Measurements from ENCODE around the gene ASF1B. TPM values are rescaled to one million over a fixed set of nuclear protein-coding genes. Genes with fewer than 3 reads are reported as not detected.

Gene ASF1B
- total RNA-seq, 2 donors from 2014 or later = 48.2 to 89.3 TPM

DNA sequence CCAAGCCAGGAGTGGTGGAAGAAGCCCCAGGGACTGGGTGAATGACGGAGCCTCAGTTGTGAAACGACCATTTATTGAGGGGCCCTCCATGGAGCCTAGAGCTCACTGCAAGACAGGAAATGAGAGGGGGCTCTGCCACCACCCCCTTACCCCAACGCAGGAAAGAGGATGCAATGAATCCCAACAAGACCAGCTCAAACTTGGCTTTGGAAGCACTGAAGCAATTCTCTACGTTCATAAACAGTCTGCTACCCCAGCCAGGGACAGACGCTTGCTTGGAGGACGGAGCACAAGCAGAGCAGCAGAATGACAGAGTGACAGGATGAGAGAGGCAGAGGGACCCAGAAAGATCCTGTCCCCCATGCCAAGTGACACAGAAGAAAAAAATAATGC is 19.9 kb downstream of the ASF1B start:
- Mint-ChIP-seq H3K9me3 (no peaks in the 10 kb centered on the region), H3K36me3 (no peaks in the 10 kb centered on the region), H3K27me3 (no peaks in the 10 kb centered on the region), H3K4me1 (ENCODE audit: low read depth in 2 of 2) (peaks cover 30 to 40% of the 10 kb centered on the region in 2 donors), H3K4me3 (peak overlapping the region; percentile 91), H3K27ac (peak overlapping the region; percentile 62 to 82)
- no peak for DNase-seq (ENCODE audit: low spot score)
- no peak for ATAC-seq

GRCh38 chr19:14115756-14116155 is 20.6 kb downstream of the ASF1B start:
- DNase-seq (ENCODE audit: low spot score) = no peak
- Mint-ChIP-seq H3K9me3 (no peaks in the 10 kb centered on the region), H3K36me3 (no peaks in the 10 kb centered on the region), H3K4me1 (ENCODE audit: low read depth in 2 of 2) (peaks cover 30 to 40% of the 10 kb centered on the region in 2 donors), H3K27me3 (no peaks in the 10 kb centered on the region), H3K4me3 (peak overlapping the region; percentile 91), H3K27ac (peak overlapping the region; percentile 62 to 82)
- ATAC-seq = no peak

GRCh38 chr19:14114854-14115253 is 21.5 kb downstream of the ASF1B start:
- H3K27ac Mint-ChIP-seq = no peak overlapping the region
- H3K9me3 Mint-ChIP-seq = no peaks in the 10 kb centered on the region
- DNase-seq (ENCODE audit: low spot score) (no peak), ATAC-seq (no peak)
- no peaks in the 10 kb centered on the region for H3K27me3 Mint-ChIP-seq
- H3K4me3 Mint-ChIP-seq = peak overlapping the region; percentile 32
- H3K36me3 Mint-ChIP-seq = no peaks in the 10 kb centered on the region
- H3K4me1 Mint-ChIP-seq (ENCODE audit: low read depth in 2 of 2) = peaks cover 30 to 40% of the 10 kb centered on the region in 2 donors

DNA sequence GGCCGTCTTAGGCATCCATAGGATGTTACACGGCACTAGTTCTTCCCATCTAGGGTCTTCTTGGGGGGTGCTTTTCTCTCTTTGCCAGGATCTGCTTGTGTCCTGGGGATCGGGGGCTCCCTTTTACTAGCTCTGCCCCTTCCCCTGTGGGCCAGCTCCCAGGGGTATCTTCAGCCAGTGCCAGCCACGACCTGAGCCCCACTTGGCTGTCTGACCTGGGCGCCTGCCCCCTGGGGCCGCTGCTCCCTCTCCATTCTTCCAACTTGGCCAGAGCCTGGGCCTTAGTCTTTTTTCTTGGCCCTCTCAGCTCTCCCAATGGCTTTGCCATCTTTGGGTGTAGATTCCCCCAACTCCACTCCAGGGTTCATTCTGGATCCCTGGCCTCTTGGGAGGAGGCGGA is 21.9 kb downstream of the ASF1B start:
- H3K4me1 Mint-ChIP-seq (ENCODE audit: low read depth in 2 of 2) = peaks cover 30 to 40% of the 10 kb centered on the region in 2 donors
- H3K36me3 Mint-ChIP-seq = no peaks in the 10 kb centered on the region
- DNase-seq (ENCODE audit: low spot score) (no peak), ATAC-seq (no peak)
- no peak overlapping the region for H3K27ac Mint-ChIP-seq
- H3K4me3 Mint-ChIP-seq = no peak overlapping the region
- H3K9me3 Mint-ChIP-seq = no peaks in the 10 kb centered on the region
- H3K27me3 Mint-ChIP-seq = no peaks in the 10 kb centered on the region

DNA sequence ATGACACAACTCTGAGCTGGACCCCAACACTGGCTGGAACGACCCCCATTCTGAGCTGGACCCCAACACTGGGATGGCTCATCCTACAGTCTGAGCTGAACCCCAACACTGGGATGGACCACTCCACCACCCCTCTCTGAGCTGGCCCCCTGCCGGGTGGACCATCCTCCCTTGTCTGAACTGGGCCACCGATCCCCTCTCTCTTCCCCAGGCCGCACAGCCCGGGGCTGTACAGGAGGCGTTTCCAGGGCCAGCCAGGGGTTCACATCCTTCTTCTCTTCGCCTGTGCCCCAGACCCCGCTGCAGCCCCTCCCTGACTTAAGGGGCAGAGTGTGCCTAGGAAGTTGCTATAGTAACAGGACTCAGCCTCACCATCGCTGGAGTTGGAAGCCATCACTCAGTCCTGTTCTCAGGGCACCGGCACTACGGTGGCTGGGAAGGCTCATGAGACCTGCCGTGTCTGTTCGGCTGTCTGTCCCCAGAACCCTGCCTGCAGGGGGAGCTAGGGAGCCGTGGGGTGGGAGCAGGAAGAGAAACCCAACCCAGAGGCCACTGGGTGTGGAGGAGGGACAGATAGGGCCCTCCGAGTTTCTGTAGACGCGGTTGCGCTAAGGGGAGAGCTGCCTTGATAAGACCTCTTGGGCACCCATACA is 22.5 kb downstream of the ASF1B start:
- peaks cover 26 to 36% of the 10 kb centered on the region in 2 donors for H3K4me1 Mint-ChIP-seq (ENCODE audit: low read depth in 2 of 2)
- no peak overlapping the region for H3K27ac Mint-ChIP-seq
- H3K4me3 Mint-ChIP-seq = no peak overlapping the region

DNA sequence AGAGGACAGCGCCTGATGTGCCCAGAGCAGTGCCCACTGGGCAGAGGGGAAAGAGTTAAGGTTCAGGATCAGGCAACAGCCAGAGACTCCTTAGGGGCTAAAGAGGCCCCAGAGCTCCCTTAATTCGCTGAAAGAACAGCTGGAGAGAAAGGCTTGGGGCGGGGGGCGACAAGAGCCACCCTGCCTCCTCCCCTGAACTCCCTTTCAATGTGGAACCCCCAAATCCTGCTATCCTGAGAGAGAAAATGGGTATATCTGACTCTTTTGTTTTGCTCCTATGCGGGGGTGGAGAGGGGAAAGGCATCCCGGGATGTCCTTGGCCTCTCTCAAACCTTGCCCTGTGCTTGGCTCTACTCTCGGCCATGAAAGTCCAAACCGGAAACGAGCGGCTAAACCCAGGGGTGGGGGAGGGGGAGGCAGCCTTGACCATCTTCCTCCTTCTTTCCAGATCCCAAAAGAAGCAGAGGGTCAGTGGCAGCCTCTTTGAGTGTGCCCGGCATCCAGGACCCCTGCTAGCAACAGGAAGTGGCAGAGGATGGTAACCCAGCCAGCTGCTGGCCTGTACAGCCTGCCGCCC is 23.5 kb downstream of the ASF1B start:
- Mint-ChIP-seq H3K4me3 (no peak overlapping the region), H3K9me3 (no peaks in the 10 kb centered on the region), H3K27me3 (no peaks in the 10 kb centered on the region), H3K4me1 (ENCODE audit: low read depth in 2 of 2) (peaks cover 20 to 29% of the 10 kb centered on the region in 2 donors), H3K27ac (no peak overlapping the region), H3K36me3 (no peaks in the 10 kb centered on the region)
- ATAC-seq (no peak), DNase-seq (ENCODE audit: low spot score) (no peak)

More for the DNA sequence above, 22.5 kb downstream of the ASF1B start:
- DNase-seq (ENCODE audit: low spot score) = no peak
- H3K9me3 Mint-ChIP-seq = no peaks in the 10 kb centered on the region
- H3K36me3 Mint-ChIP-seq = no peaks in the 10 kb centered on the region
- no peak for ATAC-seq
- no peaks in the 10 kb centered on the region for H3K27me3 Mint-ChIP-seq

- no peak for ATAC-seq
- H3K4me3 Mint-ChIP-seq = no peak overlapping the region
- peaks cover 20 to 29% of the 10 kb centered on the region in 2 donors for H3K4me1 Mint-ChIP-seq (ENCODE audit: low read depth in 2 of 2)
- no peaks in the 10 kb centered on the region for H3K27me3 Mint-ChIP-seq
- DNase-seq (ENCODE audit: low spot score) = no peak
- H3K36me3 Mint-ChIP-seq = no peaks in the 10 kb centered on the region
- no peak overlapping the region for H3K27ac Mint-ChIP-seq
- H3K9me3 Mint-ChIP-seq = no peaks in the 10 kb centered on the region
These were observed 24.2 kb downstream of the ASF1B start for GRCh38 chr19:14112051-14112808.

GRCh38 chr19:14111486-14111885 is 24.9 kb downstream of the ASF1B start:
- Mint-ChIP-seq H3K4me1 (ENCODE audit: low read depth in 2 of 2) (peaks cover 15 to 24% of the 10 kb centered on the region in 2 donors), H3K9me3 (no peaks in the 10 kb centered on the region), H3K4me3 (no peak overlapping the region), H3K27ac (peak overlapping the region in 1 of 2 donors; percentile 76), H3K36me3 (no peaks in the 10 kb centered on the region), H3K27me3 (no peaks in the 10 kb centered on the region)
- ATAC-seq (no peak), DNase-seq (ENCODE audit: low spot score) (no peak)

DNA sequence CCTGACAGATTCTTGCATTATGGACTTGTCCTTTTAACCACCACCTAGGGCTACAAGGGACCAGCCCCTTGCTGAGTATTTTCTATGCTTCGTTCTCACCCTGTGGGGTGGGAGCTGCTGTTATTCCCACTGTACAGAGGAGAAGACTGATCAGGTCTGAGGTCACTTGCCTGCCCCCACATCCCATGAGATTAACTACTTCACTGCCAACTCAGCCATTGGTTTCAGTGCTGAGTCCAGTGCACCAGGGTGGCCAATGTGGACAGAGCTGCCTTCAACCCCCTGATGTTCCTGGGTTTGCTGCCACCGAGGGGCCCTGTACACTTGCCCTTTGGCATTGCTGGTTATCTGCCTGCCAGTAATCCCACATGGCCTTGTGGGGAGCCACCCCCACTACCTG is 25.7 kb downstream of the ASF1B start:
- H3K27ac Mint-ChIP-seq = no peak overlapping the region
- H3K36me3 Mint-ChIP-seq = no peaks in the 10 kb centered on the region
- H3K9me3 Mint-ChIP-seq = no peaks in the 10 kb centered on the region

GRCh38 chr19:14107581-14108461 is 28.6 kb downstream of the ASF1B start:
- ATAC-seq (no peak), DNase-seq (ENCODE audit: low spot score) (no peak)
- H3K27ac Mint-ChIP-seq = no peak overlapping the region
- H3K36me3 Mint-ChIP-seq = no peaks in the 10 kb centered on the region
- no peaks in the 10 kb centered on the region for H3K27me3 Mint-ChIP-seq
- no peaks in the 10 kb centered on the region for H3K9me3 Mint-ChIP-seq
- H3K4me3 Mint-ChIP-seq = no peak overlapping the region
- no peaks in the 10 kb centered on the region for H3K4me1 Mint-ChIP-seq (ENCODE audit: low read depth in 2 of 2)

More for the DNA sequence above, 25.7 kb downstream of the ASF1B start:
- ATAC-seq (no peak), DNase-seq (ENCODE audit: low spot score) (no peak)
- Mint-ChIP-seq H3K4me1 (ENCODE audit: low read depth in 2 of 2) (peaks cover 8 to 16% of the 10 kb centered on the region in 2 donors), H3K27me3 (no peaks in the 10 kb centered on the region), H3K4me3 (no peak overlapping the region)

- no peaks in the 10 kb centered on the region for H3K27me3 Mint-ChIP-seq
- no peak for ATAC-seq
- H3K4me1 Mint-ChIP-seq (ENCODE audit: low read depth in 2 of 2) = no peaks in the 10 kb centered on the region
- H3K36me3 Mint-ChIP-seq = no peaks in the 10 kb centered on the region
- H3K4me3 Mint-ChIP-seq = no peak overlapping the region
- no peak overlapping the region for H3K27ac Mint-ChIP-seq
- DNase-seq (ENCODE audit: low spot score) = no peak
- H3K9me3 Mint-ChIP-seq = no peaks in the 10 kb centered on the region
These were observed 29.5 kb downstream of the ASF1B start for GRCh38 chr19:14106840-14107239.

DNA sequence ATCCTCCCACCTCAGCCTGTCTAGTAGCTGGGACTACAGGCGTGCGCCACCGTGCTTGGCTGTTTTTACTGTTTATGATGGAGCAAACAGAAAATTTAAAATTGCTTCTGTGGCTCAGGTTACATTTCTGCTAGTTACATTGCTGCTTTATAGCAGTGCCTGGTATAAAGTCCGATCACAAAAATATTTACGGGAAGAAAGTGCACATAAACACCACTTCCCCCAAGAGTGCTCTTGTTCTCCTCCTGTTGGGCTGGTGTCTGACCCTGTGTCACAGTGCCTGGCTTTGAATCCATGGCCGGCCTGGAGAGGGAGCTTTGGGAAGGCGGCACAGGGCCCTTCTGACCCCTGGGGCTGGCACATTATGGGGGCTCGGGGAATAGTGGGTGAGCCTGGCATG is 30.7 kb downstream of the ASF1B start:
- DNase-seq (ENCODE audit: low spot score) (no peak), ATAC-seq (no peak)
- Mint-ChIP-seq H3K4me3 (no peak overlapping the region), H3K9me3 (no peaks in the 10 kb centered on the region), H3K4me1 (ENCODE audit: low read depth in 2 of 2) (no peaks in the 10 kb centered on the region), H3K36me3 (no peaks in the 10 kb centered on the region), H3K27ac (no peak overlapping the region), H3K27me3 (no peaks in the 10 kb centered on the region)

GRCh38 chr19:14103310-14103709 is 33.1 kb downstream of the ASF1B start:
- DNase-seq (ENCODE audit: low spot score) = no peak
- no peak overlapping the region for H3K27ac Mint-ChIP-seq
- no peaks in the 10 kb centered on the region for H3K36me3 Mint-ChIP-seq
- H3K9me3 Mint-ChIP-seq = no peaks in the 10 kb centered on the region
- peak in 1 of 2 donors; percentile 27 for ATAC-seq
- no peak overlapping the region for H3K4me3 Mint-ChIP-seq
- H3K27me3 Mint-ChIP-seq = no peaks in the 10 kb centered on the region
- H3K4me1 Mint-ChIP-seq (ENCODE audit: low read depth in 2 of 2) = no peaks in the 10 kb centered on the region
